ENCODE data around the gene CDR2.

DNA sequence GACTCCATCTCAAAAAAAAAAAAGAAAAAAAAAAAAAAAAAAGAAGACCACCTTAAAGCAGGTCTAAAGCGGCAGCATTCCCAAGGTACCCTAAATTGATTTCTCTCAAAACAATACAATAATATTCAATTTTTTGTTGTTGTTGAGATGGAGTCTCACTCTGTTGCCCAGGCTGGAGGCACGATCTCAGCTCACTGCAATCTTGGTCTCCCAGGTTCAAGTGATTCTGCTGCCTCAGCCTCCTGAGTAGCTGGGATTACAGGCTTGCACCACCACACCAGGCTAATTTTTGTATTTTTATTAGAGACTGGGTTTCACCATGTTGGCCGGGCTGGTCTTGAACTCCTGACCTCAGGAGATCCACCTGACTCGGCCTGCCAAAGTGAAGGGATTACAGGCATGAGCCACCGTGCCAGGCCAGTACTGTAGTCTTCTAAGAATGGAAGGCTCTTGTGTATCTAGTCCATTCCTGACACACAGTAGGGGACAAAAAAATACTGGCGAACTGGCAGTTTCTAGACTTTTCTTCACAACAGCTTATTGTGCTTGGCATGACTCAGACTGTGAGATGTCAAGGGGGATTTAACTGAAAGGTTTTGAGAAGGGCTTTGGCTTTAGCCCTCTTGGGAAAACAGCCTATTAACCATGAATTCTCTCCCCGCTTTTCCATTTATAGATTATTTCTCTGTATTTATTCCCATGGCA lies 17.3 kb downstream of the CDR2 start:
- TF ChIP-seq, protein P1, sequence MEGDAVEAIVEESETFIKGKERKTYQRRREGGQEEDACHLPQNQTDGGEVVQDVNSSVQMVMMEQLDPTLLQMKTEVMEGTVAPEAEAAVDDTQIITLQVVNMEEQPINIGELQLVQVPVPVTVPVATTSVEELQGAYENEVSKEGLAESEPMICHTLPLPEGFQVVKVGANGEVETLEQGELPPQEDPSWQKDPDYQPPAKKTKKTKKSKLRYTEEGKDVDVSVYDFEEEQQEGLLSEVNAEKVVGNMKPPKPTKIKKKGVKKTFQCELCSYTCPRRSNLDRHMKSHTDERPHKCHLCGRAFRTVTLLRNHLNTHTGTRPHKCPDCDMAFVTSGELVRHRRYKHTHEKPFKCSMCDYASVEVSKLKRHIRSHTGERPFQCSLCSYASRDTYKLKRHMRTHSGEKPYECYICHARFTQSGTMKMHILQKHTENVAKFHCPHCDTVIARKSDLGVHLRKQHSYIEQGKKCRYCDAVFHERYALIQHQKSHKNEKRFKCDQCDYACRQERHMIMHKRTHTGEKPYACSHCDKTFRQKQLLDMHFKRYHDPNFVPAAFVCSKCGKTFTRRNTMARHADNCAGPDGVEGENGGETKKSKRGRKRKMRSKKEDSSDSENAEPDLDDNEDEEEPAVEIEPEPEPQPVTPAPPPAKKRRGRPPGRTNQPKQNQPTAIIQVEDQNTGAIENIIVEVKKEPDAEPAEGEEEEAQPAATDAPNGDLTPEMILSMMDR (IDR thresholded peaks at IDR 0.05) = no peak
- no peak for TF ChIP-seq POLR2A (IDR thresholded peaks at IDR 0.05)

Data from esophagus squamous epithelium (tissue), 4 donors.